Hepatocyte (in vitro differentiated cells): ENCODE measurements around the gene RFX7. TPM values are rescaled to one million over a fixed set of nuclear protein-coding genes. Genes with fewer than 3 reads are reported as not detected.

Experiments
- DNase-seq: peaks from one replicate; pipeline ENCODE4 v3.0.0-alpha.2; 2016; ENCODE audit warnings: low spot score
- H2AFZ ChIP-seq: fragments of 200-600 bp; sonication (generic); 2 replicates; pipeline ENCODE4 v1.6.0; 2016; ENCODE audit warnings: antibody characterized with exemption, mild to moderate bottlenecking
- H3K27ac ChIP-seq: fragments of 200-600 bp; sonication (generic); 2 replicates; pipeline ENCODE4 v1.5.1; 2016; ENCODE audit warnings: mild to moderate bottlenecking
- H3K27me3 ChIP-seq: fragments of 200-600 bp; sonication (generic); 2 replicates; pipeline ENCODE4 v1.6.1; 2016
- H3K36me3 ChIP-seq: fragments of 200-600 bp; sonication (generic); replicated peaks from 2 replicates; pipeline ENCODE4 v1.5.1; 2016; ENCODE audit warnings: low read depth; ENCODE audit not compliant: insufficient read depth
- H3K4me1 ChIP-seq: fragments of 200-600 bp; sonication (generic); 2 replicates; pipeline ENCODE4 v1.5.1; 2016; ENCODE audit warnings: mild to moderate bottlenecking, moderate library complexity; ENCODE audit not compliant: insufficient read depth
- H3K4me2 ChIP-seq: fragments of 200-600 bp; sonication (generic); 2 replicates; pipeline ENCODE4 v1.6.0; 2016
- H3K4me3 ChIP-seq: fragments of 200-600 bp; sonication (generic); 2 replicates; pipeline ENCODE4 v1.5.1; 2016; ENCODE audit warnings: mild to moderate bottlenecking
- H3K79me2 ChIP-seq: fragments of 200-600 bp; sonication (generic); 2 replicates; pipeline ENCODE4 v1.6.0; 2017; ENCODE audit warnings: mild to moderate bottlenecking
- H3K9me2 ChIP-seq: fragments of 200-600 bp; sonication (generic); replicated peaks from 2 replicates; pipeline ENCODE4 v1.6.0; 2017; ENCODE audit warnings: mild to moderate bottlenecking; ENCODE audit not compliant: insufficient read depth
- H3K9me3 ChIP-seq: fragments of 200-600 bp; sonication (generic); 2 replicates; pipeline ENCODE4 v1.5.1; 2016; ENCODE audit warnings: low read depth, mild to moderate bottlenecking
- H4K20me1 ChIP-seq: fragments of 200-600 bp; sonication (generic); 2 replicates; pipeline ENCODE4 v1.6.0; 2016; ENCODE audit warnings: mild to moderate bottlenecking; ENCODE audit not compliant: insufficient read depth, poor library complexity, severe bottlenecking
- CTCF ChIP-seq: fragments of 200-600 bp; sonication (generic); IDR thresholded peaks from 2 replicates; pipeline ENCODE4 v1.5.1; 2016; ENCODE audit warnings: antibody characterized with exemption, mild to moderate bottlenecking; ENCODE audit not compliant: poor library complexity
- EZH2 ChIP-seq: fragments of 200-600 bp; sonication (generic); IDR thresholded peaks from 2 replicates; pipeline ENCODE4 v1.6.1; 2016; ENCODE audit warnings: antibody characterized with exemption, mild to moderate bottlenecking, borderline replicate concordance
- EZH2phosphoT487 ChIP-seq: fragments of 200-600 bp; sonication (generic); IDR thresholded peaks from one replicate; pipeline ENCODE4 v1.6.1; 2018; ENCODE audit warnings: antibody characterized with exemption, mild to moderate bottlenecking, low read depth, moderate library complexity; ENCODE audit not compliant: unreplicated experiment, severe bottlenecking
- WGBS: methylation state at CpG from one replicate; pipeline ENCODE4 v1.1.6; 2016; ENCODE audit warnings: low lambda C conversion rate; ENCODE audit errors: missing lambda C conversion rate; 5-methylcytosine and 5-hydroxymethylcytosine counted together
- polyA plus RNA-seq: library from polyadenylated mRNA; unstranded; fragments of >200 nt; fragmentation: Nextera tagmentation; extraction: Ambion mirVana; gene quantifications from 2 replicates; pipeline ENCODE4 v1.2.1, GENCODE V29; 2016
- total RNA-seq: library from RNA; depleted of rRNA; stranded (reverse); fragments of >200 nt; gene quantifications from 2 replicates; pipeline ENCODE4 v1.2.3, GENCODE V29; 2014

RFX7 gene
- total RNA-seq (8.3 and 10.0 TPM in 2 replicates), polyA plus RNA-seq (4.3 and 5.8 TPM in 2 replicates)

- peak within 1 kb of the TSS; percentile 95 for H3K27ac ChIP-seq
- peaks cover 13% of the 10 kb centered on the region for H4K20me1 ChIP-seq
- no peaks in the 10 kb centered on the region for H3K9me2 ChIP-seq
- 0% methylated on average over 11 of the region's 85 CpGs for WGBS
- peak within 1 kb of the TSS; percentile 93 for H3K4me3 ChIP-seq
- no peaks in the 10 kb centered on the region for H3K36me3 ChIP-seq
- peak; percentile 95 for DNase-seq
- H3K4me1 ChIP-seq = peaks cover 23% of the 10 kb centered on the region
- TF ChIP-seq CTCF = no peak
- no peaks in the 10 kb centered on the region for H3K9me3 ChIP-seq
- no peaks in the 10 kb centered on the region for H3K27me3 ChIP-seq
- peak within 1 kb of the TSS; percentile 97 for H2AFZ ChIP-seq
- peak within 1 kb of the TSS; percentile 90 for H3K4me2 ChIP-seq
- H3K79me2 ChIP-seq = peaks cover 49% of the 10 kb centered on the region
These were observed at the start of gene RFX7 for GRCh38 chr15:56243163-56244037. RFX7 (minus strand) TSS chr15:56243879; CDS start chr15:56243285, 594 bp downstream.

DNA sequence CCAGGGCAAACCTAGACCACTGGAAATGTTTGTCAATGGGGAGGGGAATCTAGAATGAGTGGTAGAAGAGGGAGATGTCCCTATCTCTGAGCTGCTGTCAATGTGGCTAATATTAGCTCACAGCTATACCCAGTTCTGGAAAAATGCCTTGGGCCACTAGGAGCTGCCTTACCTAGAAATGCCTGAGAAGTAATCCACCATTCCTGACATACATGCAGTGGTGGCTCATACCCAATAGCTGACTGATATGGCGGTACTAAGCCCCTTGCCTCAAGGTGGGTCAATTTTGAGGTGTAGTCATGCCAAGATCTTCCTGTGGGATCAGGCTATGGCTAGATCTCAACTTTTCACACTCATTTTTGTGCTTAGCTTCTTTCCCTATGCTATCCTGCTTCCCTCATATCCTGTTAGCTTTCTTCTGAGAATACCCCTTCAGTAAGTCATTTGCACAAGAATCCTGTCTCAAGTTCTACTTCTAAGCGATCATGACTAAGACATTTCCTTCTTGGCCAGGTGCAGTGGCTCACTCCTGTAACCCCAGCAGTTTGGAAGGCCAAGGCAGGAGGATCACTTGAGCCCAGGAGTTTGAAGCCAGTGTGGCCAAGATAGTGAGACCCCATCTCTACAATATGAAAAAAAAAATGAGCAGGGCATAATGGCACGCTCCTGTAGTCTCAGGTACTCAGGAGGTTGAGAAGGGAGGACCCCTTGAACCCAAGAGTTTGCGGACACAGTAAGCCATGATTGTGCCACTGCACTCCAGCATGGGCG, 49.1 kb upstream of the RFX7 start:
- H3K9me2 ChIP-seq = no peaks in the 10 kb centered on the region
- no peaks in the 10 kb centered on the region for H4K20me1 ChIP-seq
- no peak for DNase-seq
- H3K27ac ChIP-seq = no peak overlapping the region
- no peaks in the 10 kb centered on the region for H3K4me1 ChIP-seq
- H3K4me2 ChIP-seq = no peak overlapping the region
- no peaks in the 10 kb centered on the region for H3K36me3 ChIP-seq
- H3K27me3 ChIP-seq = no peaks in the 10 kb centered on the region
- 98% methylated on average over 5 of the region's 5 CpGs for WGBS
- no peak overlapping the region for H2AFZ ChIP-seq
- H3K9me3 ChIP-seq = no peaks in the 10 kb centered on the region
- TF ChIP-seq EZH2 (no peak), EZH2phosphoT487 (no peak), CTCF (no peak)
- H3K4me3 ChIP-seq = no peak overlapping the region
- H3K79me2 ChIP-seq = no peaks in the 10 kb centered on the region

DNA sequence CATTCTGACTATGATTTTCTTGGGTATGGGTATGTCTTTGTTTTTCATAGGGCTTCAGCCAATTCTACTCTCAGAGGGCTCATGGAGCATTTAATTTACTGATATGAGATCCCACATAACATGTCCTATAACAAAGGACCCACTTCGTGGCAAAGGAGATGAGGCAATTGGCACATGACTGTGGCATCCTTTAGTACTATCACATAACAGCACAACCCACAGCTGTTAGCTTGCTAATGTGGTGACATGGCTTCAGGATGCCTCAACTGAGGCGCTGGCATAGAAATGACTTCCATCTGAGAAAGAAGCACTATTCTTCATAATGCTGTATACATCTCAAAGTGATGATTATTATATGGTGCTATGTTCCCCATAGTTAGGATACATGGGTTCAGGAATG, 48.1 kb upstream of the RFX7 start:
- no peaks in the 10 kb centered on the region for H3K27me3 ChIP-seq
- H3K4me3 ChIP-seq = no peak overlapping the region
- WGBS = 79% methylated on average over 2 of the region's 2 CpGs
- no peaks in the 10 kb centered on the region for H3K79me2 ChIP-seq
- no peak overlapping the region for H3K27ac ChIP-seq
- H2AFZ ChIP-seq = no peak overlapping the region
- H3K9me2 ChIP-seq = no peaks in the 10 kb centered on the region
- no peaks in the 10 kb centered on the region for H3K9me3 ChIP-seq
- no peak for TF ChIP-seq EZH2
- TF ChIP-seq EZH2phosphoT487 = no peak
- TF ChIP-seq CTCF = no peak
- no peak overlapping the region for H3K4me2 ChIP-seq
- H3K36me3 ChIP-seq = no peaks in the 10 kb centered on the region
- no peaks in the 10 kb centered on the region for H4K20me1 ChIP-seq
- no peaks in the 10 kb centered on the region for H3K4me1 ChIP-seq
- DNase-seq = no peak
